GM21786 (cell line): ENCODE results near the gene CDS2.
"Not testable (repeated sequence)": the region's sequence is repeated elsewhere in the genome, so short reads cannot be mapped to it uniquely, and the experiment has no call there.

ENCODE experiments used
- ATAC-seq: cut with Tn5 transposase; IDR thresholded peaks from one replicate; pipeline ENCODE4 v1.9.1; 2021; ENCODE audit not compliant: unreplicated experiment

Gene CDS2

GRCh38 chr20:5126512-5127203, at the start of gene CDS2:
TSS of gene CDS2 (plus strand) at chr20:5127008. CDS start at chr20:5127093, 85 bp downstream.
- ATAC-seq = peak; percentile 88

GRCh38 chr20:5077761-5078387, 48.9 kb upstream of the CDS2 start:
- ATAC-seq = no peak

- ATAC-seq = peak; percentile 94
These were observed 48.3 kb upstream of the CDS2 start for GRCh38 chr20:5078399-5078958.

DNA sequence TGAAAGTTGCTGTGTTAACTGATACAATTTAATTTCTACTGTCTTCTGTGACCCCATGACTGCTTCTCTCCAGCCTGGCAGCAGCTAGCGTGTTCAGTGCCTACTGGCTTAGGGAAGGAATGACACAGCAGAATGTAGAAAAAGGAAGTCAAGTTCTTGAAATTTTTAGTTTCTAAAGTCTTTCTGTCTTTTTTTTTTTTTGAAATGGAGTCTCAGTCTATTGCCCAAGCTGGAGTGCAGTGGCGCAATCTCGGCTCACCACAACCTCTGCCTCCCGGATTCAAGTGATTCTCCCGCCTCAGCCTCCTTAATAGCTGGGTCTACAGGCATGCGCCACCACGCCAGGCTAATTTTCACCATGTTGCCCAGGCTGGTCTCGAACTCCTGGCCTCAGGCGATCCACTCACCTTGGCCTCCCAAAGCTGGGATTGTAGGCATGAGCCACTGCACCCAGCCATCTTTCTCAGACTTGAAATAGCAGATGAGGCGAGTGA, 46.4 kb upstream of the CDS2 start:
- ATAC-seq = peak; percentile 30

GRCh38 chr20:5085380-5085779, 41.4 kb upstream of the CDS2 start:
- ATAC-seq = no peak

GRCh38 chr20:5088688-5089087, 38.1 kb upstream of the CDS2 start:
- no peak for ATAC-seq

GRCh38 chr20:5090191-5090590, 36.6 kb upstream of the CDS2 start:
- no peak for ATAC-seq

DNA sequence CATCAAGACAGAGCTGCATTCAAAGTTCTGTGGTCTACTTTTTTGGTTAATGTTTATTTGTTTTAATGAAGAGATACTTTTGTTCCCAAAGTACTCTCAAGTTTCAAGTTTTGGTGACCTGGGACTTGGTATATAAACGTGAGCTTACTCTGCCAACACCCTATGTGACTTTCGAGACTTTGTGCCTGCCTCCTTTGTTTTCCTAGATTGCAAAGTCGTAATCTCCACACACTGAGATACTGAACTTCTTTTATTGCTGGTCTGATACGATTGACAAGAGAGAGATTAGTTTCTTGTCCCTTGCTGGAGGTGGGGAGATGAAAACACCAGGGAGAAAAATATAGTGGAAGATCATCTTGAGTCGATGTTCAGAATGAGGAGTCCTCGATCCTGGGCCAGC, 34.9 kb upstream of the CDS2 start:
- ATAC-seq = no peak

- no peak for ATAC-seq
These were observed 34.0 kb upstream of the CDS2 start for GRCh38 chr20:5092765-5093339.

DNA sequence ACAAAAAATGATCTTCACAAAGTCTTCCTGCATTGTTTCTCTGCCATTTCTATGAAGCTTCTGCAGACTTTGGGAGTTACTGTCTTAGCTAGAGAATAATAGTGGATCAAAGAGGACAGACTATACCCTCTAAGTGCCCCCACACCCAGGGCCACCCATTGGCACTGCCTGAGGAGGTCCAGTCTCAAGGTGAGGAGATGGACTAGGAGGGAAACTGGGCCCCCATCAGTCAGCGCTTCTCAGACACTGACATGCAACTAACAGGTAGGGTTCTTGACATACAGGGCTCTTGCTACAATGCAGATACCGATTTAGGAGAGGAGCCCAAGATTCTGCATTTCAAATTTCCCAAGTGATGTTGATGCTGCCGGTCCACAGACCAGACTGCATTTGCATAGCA, 31.4 kb upstream of the CDS2 start:
- no peak for ATAC-seq

- ATAC-seq = no peak
These were observed 30.9 kb upstream of the CDS2 start for GRCh38 chr20:5095931-5096330.

- ATAC-seq = no peak
These were observed 30.3 kb upstream of the CDS2 start for GRCh38 chr20:5096463-5096862.

DNA sequence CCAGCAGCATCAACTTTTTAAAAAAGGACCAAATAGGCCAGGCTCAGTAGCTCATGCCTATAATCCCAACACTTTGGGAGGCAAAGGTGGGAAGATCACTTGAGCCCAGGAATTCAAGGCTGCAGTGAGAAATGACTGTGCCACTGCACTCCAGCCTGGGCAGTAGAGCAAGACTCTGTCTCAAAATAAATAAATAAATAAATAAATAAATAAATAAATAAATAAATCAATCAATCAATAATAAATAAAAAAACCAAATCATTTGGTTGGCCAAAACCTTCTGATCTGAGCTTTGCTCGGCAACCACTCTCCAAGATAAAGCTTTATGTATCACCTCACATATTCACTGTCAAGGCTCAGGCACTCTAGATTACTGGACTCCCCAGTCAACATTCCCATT, 27.8 kb upstream of the CDS2 start:
- not testable (repeated sequence) for ATAC-seq

DNA sequence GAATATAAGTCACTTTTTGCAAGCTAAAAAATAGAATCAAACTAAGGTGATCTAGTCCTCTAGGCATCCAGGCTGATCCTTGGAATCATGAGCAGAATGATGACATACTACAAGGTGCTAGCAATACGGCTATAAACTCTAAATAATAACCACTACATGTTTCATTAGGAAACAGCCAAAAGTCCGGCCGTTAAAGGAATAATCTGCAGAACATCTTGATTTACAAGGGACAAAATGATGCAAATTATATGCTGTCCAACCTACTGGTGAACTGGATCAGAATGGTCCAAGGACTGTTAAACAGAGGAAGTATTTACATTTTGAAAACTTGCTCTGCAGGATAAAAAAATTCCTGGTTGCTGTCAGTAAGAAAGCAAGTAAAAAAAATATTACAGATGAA, 26.9 kb upstream of the CDS2 start:
- ATAC-seq = not testable (repeated sequence)

- ATAC-seq = no peak
These were observed 26.0 kb upstream of the CDS2 start for GRCh38 chr20:5100684-5101347.

DNA sequence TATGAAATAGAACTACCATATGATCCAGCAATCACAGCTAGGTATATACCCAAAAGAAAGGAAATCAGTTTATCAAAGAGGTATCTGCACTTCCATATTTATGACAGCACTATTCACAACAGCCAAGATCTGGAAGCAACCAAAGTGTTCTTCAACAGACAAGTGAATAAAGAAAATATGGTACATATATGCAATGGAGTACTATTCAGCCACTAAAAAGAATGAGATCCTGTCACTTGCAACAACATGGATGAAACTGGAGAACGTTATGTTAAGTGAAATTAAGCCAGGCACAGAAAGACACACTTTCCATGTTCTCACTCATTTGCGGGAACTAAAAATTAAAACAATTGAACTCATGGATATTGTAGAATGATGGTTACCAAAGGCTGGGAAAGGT, 22.3 kb upstream of the CDS2 start:
- ATAC-seq = no peak

DNA sequence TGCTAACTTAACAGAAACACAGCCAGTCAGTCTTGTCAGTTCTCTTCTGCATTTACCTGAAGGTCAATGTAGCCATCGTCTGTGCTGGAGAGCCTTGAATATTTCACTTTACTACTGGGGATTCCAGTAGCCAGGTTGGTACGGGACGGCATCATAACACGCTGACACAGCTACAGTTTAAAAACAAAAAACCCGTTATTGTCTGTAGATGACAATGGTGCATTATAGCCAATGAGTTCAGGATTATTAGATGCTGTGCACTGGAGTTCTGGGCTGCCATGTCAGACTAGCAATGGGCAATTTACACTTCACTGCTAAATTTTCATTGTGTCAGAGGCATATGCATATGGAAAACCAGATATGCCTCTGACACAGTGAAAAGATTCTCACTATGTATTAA, 17.5 kb upstream of the CDS2 start:
- no peak for ATAC-seq

- ATAC-seq = no peak
These were observed 13.2 kb upstream of the CDS2 start for GRCh38 chr20:5113615-5113986.

DNA sequence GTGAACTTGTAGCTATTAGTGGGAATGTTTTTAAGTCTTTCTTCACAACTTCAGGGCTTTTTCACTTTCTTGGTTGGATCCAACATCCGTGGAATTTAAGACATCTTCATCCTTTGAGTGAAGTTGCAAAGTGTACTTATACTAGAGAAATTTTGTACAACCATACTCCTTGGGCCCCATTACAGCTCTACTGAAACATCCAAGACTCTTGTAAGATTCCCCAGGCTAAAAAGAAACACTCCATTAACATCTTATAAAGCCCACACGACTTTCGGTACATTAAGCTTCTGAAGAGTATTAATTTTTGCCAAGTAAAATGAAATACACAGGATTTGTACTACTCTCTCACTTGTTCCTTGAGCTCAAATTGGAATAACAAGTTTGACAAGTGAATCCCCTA, 12.4 kb upstream of the CDS2 start:
- ATAC-seq = no peak

GRCh38 chr20:5116875-5117274, 9.9 kb upstream of the CDS2 start:
- no peak for ATAC-seq
